Right atrium auricular region (tissue), 2 donors: ENCODE results near the gene PLPPR3. TPM values are rescaled to one million over a fixed set of nuclear protein-coding genes. Genes with fewer than 3 reads are reported as not detected.

Experiments used
- DNase-seq: peaks from one replicate; pipeline ENCODE4 v3.0.0-alpha.2; 2019; ENCODE audit warnings: low spot score
- H3K27ac ChIP-seq, 2 donors: fragments of 200-600 bp; sonication (generic); 1 replicate in 1 of 2; 2 replicates in 1 of 2; pipeline ENCODE4 v1.5.1; 2016 to 2019
- H3K27me3 ChIP-seq, 2 donors: fragments of 200-600 bp; sonication (generic); one replicate each; pipeline versions ENCODE4 v1.5.1 to v1.6.0; 2017 to 2019
- H3K36me3 ChIP-seq: fragments of 200-600 bp; sonication (generic); one replicate; pipeline ENCODE4 v1.5.1; 2016
- H3K4me1 ChIP-seq, 2 donors: fragments of 200-600 bp; sonication (generic); one replicate each; pipeline versions ENCODE4 v1.5.1 to v1.6.0; 2017 to 2019
- H3K4me3 ChIP-seq, 2 donors: fragments of 200-600 bp; sonication (generic); 1 replicate in 1 of 2; 2 replicates in 1 of 2; pipeline ENCODE4 v1.5.1; 2017 to 2019; ENCODE audit warnings: mild to moderate bottlenecking in 1 of 2, moderate library complexity in 1 of 2
- H3K9me3 ChIP-seq, 2 donors: fragments of 200-600 bp; sonication (generic); one replicate each; pipeline ENCODE4 v1.5.1; 2019
- CTCF ChIP-seq, 2 donors: fragments of 200-600 bp; sonication (generic); IDR thresholded peaks; one replicate each; pipeline ENCODE4 v1.5.1; 2019; ENCODE audit warnings: antibody characterized with exemption in 2 of 2
- total RNA-seq, 2 donors: library from RNA; depleted of rRNA; stranded (reverse); fragments of >200 nt; gene quantifications; one replicate each; pipeline ENCODE4 v1.1.0, GENCODE V29; 2016

The PLPPR3 gene
- total RNA-seq, 2 donors from 2014 or later, result not detected

- no peak for DNase-seq
- H3K4me3 ChIP-seq, result peak overlapping the region in 1 of 2 donors; percentile 99
- peak overlapping the region in 1 of 2 donors; percentile 37 for H3K27ac ChIP-seq
- no peaks in the 10 kb centered on the region for H3K9me3 ChIP-seq
- H3K36me3 ChIP-seq, result peaks cover 77% of the 10 kb centered on the region
- H3K4me1 ChIP-seq, result peaks cover 3 to 51% of the 10 kb centered on the region in 2 donors
- no peak for TF ChIP-seq CTCF (IDR thresholded peaks at IDR 0.05)
- no peaks in the 10 kb centered on the region for H3K27me3 ChIP-seq
Measured at GRCh38 chr19:803099-803561, 18.6 kb downstream of the PLPPR3 start.

GRCh38 chr19:802498-803098, 19.2 kb downstream of the PLPPR3 start:
- H3K27ac ChIP-seq, result peak overlapping the region in 1 of 2 donors; percentile 70

GRCh38 chr19:801861-802497, 19.8 kb downstream of the PLPPR3 start:
- Histone ChIP-seq H3K27me3 (no peaks in the 10 kb centered on the region), H3K36me3 (peaks cover 68% of the 10 kb centered on the region), H3K9me3 (no peaks in the 10 kb centered on the region), H3K4me3 (peak overlapping the region; percentile 7 to 99), H3K4me1 (peaks cover 3 to 51% of the 10 kb centered on the region in 2 donors), H3K27ac (peak overlapping the region; percentile 65 to 70)
- no peak for TF ChIP-seq CTCF (IDR thresholded peaks at IDR 0.05)
- no peak for DNase-seq

More at GRCh38 chr19:802498-803098, 19.2 kb downstream of the PLPPR3 start:
- DNase-seq, result no peak
- Histone ChIP-seq H3K27me3 (no peaks in the 10 kb centered on the region), H3K36me3 (peaks cover 74% of the 10 kb centered on the region), H3K9me3 (no peaks in the 10 kb centered on the region), H3K4me1 (peaks cover 3 to 51% of the 10 kb centered on the region in 2 donors), H3K4me3 (peak overlapping the region in 1 of 2 donors; percentile 99)
- TF ChIP-seq CTCF (IDR thresholded peaks at IDR 0.05), result no peak

GRCh38 chr19:801030-801860, 20.5 kb downstream of the PLPPR3 start:
- no peaks in the 10 kb centered on the region for H3K27me3 ChIP-seq
- peak overlapping the region; percentile 65 to 70 for H3K27ac ChIP-seq
- H3K4me3 ChIP-seq, result peak overlapping the region; percentile 7 to 99
- peak; percentile 74 for DNase-seq
- H3K4me1 ChIP-seq, result peaks cover 3 to 54% of the 10 kb centered on the region in 2 donors
- peaks cover 60% of the 10 kb centered on the region for H3K36me3 ChIP-seq
- no peak for TF ChIP-seq CTCF (IDR thresholded peaks at IDR 0.05)
- no peaks in the 10 kb centered on the region for H3K9me3 ChIP-seq

- DNase-seq, result no peak
- Histone ChIP-seq H3K36me3 (peaks cover 53% of the 10 kb centered on the region), H3K9me3 (no peaks in the 10 kb centered on the region), H3K27ac (peak overlapping the region; percentile 65 to 70), H3K4me1 (peaks cover 3 to 61% of the 10 kb centered on the region in 2 donors), H3K27me3 (no peaks in the 10 kb centered on the region), H3K4me3 (peak overlapping the region; percentile 4 to 99)
- TF ChIP-seq CTCF (IDR thresholded peaks at IDR 0.05), result no peak
Measured at GRCh38 chr19:800360-801029, 21.3 kb downstream of the PLPPR3 start.
